OCI-LY7 (cell line): ENCODE data around the gene TTC33. TPM values are rescaled to one million over a fixed set of nuclear protein-coding genes. Genes with fewer than 3 reads are reported as not detected.
A peak's percentile ranks its signal among the peaks of the same experiment; 100 is the strongest.
"Not testable (repeated sequence)": the region's sequence is repeated elsewhere in the genome, so short reads cannot be mapped to it uniquely, and the experiment has no call there.

Experiments
- BruUV-seq: library from RNA; stranded (reverse); fragments of 400-500 nt; replicated peaks from 2 replicates; lab custom pipeline; 2021; lab: Mats Ljungman, UMichigan
- CTCF ChIA-PET: fragments of 300-600 bp; sonication (Branson Sonifier 250); formaldehyde crosslinking; loops from one replicate; lab custom pipeline; 2022; ENCODE audit warnings: antibody characterized with exemption; ENCODE audit not compliant: unreplicated experiment; lab: Charles Lee
- POLR2A ChIA-PET: fragments of 300-600 bp; sonication (Branson Sonifier 250); formaldehyde crosslinking; loops from one replicate; lab custom pipeline; 2022; ENCODE audit warnings: antibody characterized with exemption; lab: Charles Lee
- DNase-seq: peaks from one replicate; pipeline ENCODE4 v3.0.0-alpha.2; 2015; ENCODE audit warnings: low spot score
- H2AFZ ChIP-seq: fragments of 200-600 bp; sonication (generic), shearing (Covaris generic); 2 replicates; pipeline ENCODE4 v1.6.1; 2014; ENCODE audit warnings: mild to moderate bottlenecking, antibody characterized with exemption, low read length, moderate library complexity
- H3K27ac ChIP-seq: fragments of 200-600 bp; sonication (generic); 2 replicates; pipeline ENCODE4 v1.5.1; 2014; ENCODE audit warnings: mixed run types, low read depth, mild to moderate bottlenecking, moderate library complexity, low read length, inconsistent platforms; ENCODE audit not compliant: poor library complexity, severe bottlenecking
- H3K36me3 ChIP-seq: fragments of 200-600 bp; sonication (generic); 2 replicates; pipeline ENCODE4 v1.6.1; 2014; ENCODE audit warnings: mild to moderate bottlenecking, antibody characterized with exemption, low read length, moderate library complexity, mixed read lengths; ENCODE audit not compliant: insufficient read depth
- H3K4me1 ChIP-seq: fragments of 200-600 bp; sonication (generic); 2 replicates; pipeline ENCODE4 v1.5.1; 2014; ENCODE audit warnings: mild to moderate bottlenecking, low read length; ENCODE audit not compliant: insufficient read depth, poor library complexity, severe bottlenecking
- H3K4me2 ChIP-seq: fragments of 200-600 bp; sonication (generic); 2 replicates; pipeline ENCODE4 v1.6.1; 2014; ENCODE audit warnings: mild to moderate bottlenecking, low read length
- H3K4me3 ChIP-seq: fragments of 200-600 bp; sonication (generic); 2 replicates; pipeline ENCODE4 v1.5.1; 2014; ENCODE audit warnings: mild to moderate bottlenecking, low read depth, low read length; ENCODE audit not compliant: poor library complexity, severe bottlenecking
- H3K79me2 ChIP-seq: fragments of 200-600 bp; sonication (generic); 2 replicates; pipeline ENCODE4 v1.6.1; 2016; ENCODE audit warnings: low read depth, mild to moderate bottlenecking, low read length, moderate library complexity, mixed read lengths; ENCODE audit not compliant: insufficient read depth
- H3K9me2 ChIP-seq: fragments of 200-600 bp; sonication (generic); 2 replicates; pipeline ENCODE4 v1.6.1; 2016; ENCODE audit warnings: mild to moderate bottlenecking, low read length, mixed read lengths; ENCODE audit not compliant: insufficient read depth
- H3K9me3 ChIP-seq: fragments of 200-600 bp; sonication (generic); 2 replicates; pipeline ENCODE4 v1.6.1; 2014; ENCODE audit warnings: mild to moderate bottlenecking, mixed run types, low read length, mixed read lengths
- H4K20me1 ChIP-seq: fragments of 200-600 bp; sonication (generic); 2 replicates; pipeline ENCODE4 v1.6.1; 2014; ENCODE audit warnings: mild to moderate bottlenecking, antibody characterized with exemption, low read length, moderate library complexity, mixed read lengths; ENCODE audit not compliant: insufficient read depth
- EZH2phosphoT487 ChIP-seq: fragments of 200-600 bp; sonication (generic); IDR thresholded peaks from 2 replicates; pipeline ENCODE4 v1.6.1; 2018; ENCODE audit warnings: low read depth, borderline replicate concordance, mild to moderate bottlenecking, mixed run types, antibody characterized with exemption, low read length, moderate library complexity, mixed read lengths
- intact Hi-C: fragments of 100-400 bp; cut with micrococcal nuclease; formaldehyde crosslinking; loops from one replicate; pipeline ENCODE4 v1.10.0; 2022; ENCODE audit not compliant: unreplicated experiment
- total RNA-seq, 2 experiments: library from RNA; depleted of rRNA in 1 of 2; stranded (reverse); fragments of >200 nt in 1 of 2; shearing (Covaris generic) in 1 of 2; gene quantifications; 2 replicates each; pipeline ENCODE4 v1.2.3, GENCODE V29; 2014 to 2022
- TF ChIP-seq, protein P1 (sequence below): fragments of 200-600 bp; sonication (generic); conservative IDR thresholded peaks from 2 replicates; pipeline ENCODE4 v1.5.1; 2014; ENCODE audit warnings: mild to moderate bottlenecking, antibody characterized with exemption, low read length, moderate library complexity, mixed read lengths

Gene TTC33
- total RNA-seq, 2 experiments from 2014 or later: 15.9 to 20.5 TPM

DNA sequence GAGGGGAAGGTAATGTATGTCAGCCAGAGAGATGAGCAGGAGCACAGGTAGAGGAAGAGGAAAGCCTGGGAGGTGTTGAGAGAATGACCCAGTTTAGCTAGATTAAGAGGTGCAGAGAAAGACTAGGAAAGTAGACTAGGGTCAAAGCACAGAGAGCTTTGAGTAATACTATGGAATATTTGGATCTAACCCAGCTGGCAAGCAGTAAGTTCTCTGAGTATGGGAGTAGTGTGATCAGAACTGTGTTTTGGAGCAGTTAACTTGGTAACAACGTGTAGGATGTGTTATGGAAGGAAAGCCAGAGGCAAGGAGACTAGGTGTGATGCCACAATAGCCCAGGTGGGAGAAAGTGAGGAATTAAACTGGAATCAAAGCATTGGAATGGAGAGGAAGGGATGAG, 160.9 kb downstream of the TTC33 start:
- H2AFZ ChIP-seq: no peak overlapping the region
- H3K27ac ChIP-seq: no peak overlapping the region
- no peaks in the 10 kb centered on the region for H3K79me2 ChIP-seq
- intact Hi-C loops: loop anchor here (5.0 kb wide), 1 partner anchor 108 kb away; no protein-coding TSS in a partner anchor
- POLR2A ChIA-PET: interaction anchor here (1.0 kb wide), 1 partner anchor 9 kb away, joined by 4 read pairs; no protein-coding TSS in a partner anchor
- CTCF ChIA-PET: no interaction called here
- no TSS peak for BruUV-seq
- H3K4me3 ChIP-seq: no peak overlapping the region
- no peaks in the 10 kb centered on the region for H4K20me1 ChIP-seq
- TF ChIP-seq EZH2phosphoT487: no peak
- TF ChIP-seq, protein P1, sequence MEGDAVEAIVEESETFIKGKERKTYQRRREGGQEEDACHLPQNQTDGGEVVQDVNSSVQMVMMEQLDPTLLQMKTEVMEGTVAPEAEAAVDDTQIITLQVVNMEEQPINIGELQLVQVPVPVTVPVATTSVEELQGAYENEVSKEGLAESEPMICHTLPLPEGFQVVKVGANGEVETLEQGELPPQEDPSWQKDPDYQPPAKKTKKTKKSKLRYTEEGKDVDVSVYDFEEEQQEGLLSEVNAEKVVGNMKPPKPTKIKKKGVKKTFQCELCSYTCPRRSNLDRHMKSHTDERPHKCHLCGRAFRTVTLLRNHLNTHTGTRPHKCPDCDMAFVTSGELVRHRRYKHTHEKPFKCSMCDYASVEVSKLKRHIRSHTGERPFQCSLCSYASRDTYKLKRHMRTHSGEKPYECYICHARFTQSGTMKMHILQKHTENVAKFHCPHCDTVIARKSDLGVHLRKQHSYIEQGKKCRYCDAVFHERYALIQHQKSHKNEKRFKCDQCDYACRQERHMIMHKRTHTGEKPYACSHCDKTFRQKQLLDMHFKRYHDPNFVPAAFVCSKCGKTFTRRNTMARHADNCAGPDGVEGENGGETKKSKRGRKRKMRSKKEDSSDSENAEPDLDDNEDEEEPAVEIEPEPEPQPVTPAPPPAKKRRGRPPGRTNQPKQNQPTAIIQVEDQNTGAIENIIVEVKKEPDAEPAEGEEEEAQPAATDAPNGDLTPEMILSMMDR: no peak
- no peaks in the 10 kb centered on the region for H3K9me2 ChIP-seq
- H3K9me3 ChIP-seq: 0 out of 2 replicates have a peak, but pooled peaks cover 4% of the 10 kb centered on the region
- H3K36me3 ChIP-seq: no peaks in the 10 kb centered on the region
- no peak for DNase-seq
- H3K4me2 ChIP-seq: no peak overlapping the region
- H3K4me1 ChIP-seq: peaks cover 21% of the 10 kb centered on the region

GRCh38 chr5:40591727-40592396, 163.9 kb downstream of the TTC33 start:
- peak overlapping the region; percentile 70 for H3K27ac ChIP-seq
- H4K20me1 ChIP-seq, H3K9me2 ChIP-seq, CTCF ChIA-PET, H3K36me3 ChIP-seq, BruUV-seq, H3K9me3 ChIP-seq, H3K79me2 ChIP-seq: not testable (repeated sequence)
- POLR2A ChIA-PET: interaction anchor here (0.6 to 1.7 kb wide), 5 partner anchors 8 to 248 kb away, joined by 3 to 7 read pairs (median 4); no protein-coding TSS in a partner anchor
- DNase-seq: peak; percentile 77
- peak overlapping the region; percentile 59; the same call in 1 of the 2 replicates for H2AFZ ChIP-seq
- peak overlapping the region; percentile 73 for H3K4me2 ChIP-seq
- H3K4me1 ChIP-seq: peaks cover 21% of the 10 kb centered on the region
- H3K4me3 ChIP-seq: peak overlapping the region; percentile 43
- intact Hi-C loops: loop anchor here (5.0 kb wide), 1 partner anchor 105 kb away; no protein-coding TSS in a partner anchor

- no peak overlapping the region for H3K4me3 ChIP-seq
- H3K79me2 ChIP-seq: no peaks in the 10 kb centered on the region
- no peaks in the 10 kb centered on the region for H3K9me2 ChIP-seq
- DNase-seq: no peak
- H3K4me1 ChIP-seq: peaks cover 17% of the 10 kb centered on the region
- H3K9me3 ChIP-seq: 0 out of 2 replicates have a peak, but pooled peaks cover 4% of the 10 kb centered on the region
- no peaks in the 10 kb centered on the region for H4K20me1 ChIP-seq
- H2AFZ ChIP-seq: no peak overlapping the region
- no peak overlapping the region for H3K4me2 ChIP-seq
- ChIA-PET POLR2A (interaction anchor here (1.1 to 3.8 kb wide), 3 partner anchors 13 to 126 kb away, joined by 3 to 13 read pairs (median 3); no protein-coding TSS in a partner anchor), CTCF (no interaction called here)
- BruUV-seq: no TSS peak
- intact Hi-C loops: loop anchor here (5.0 kb wide), 2 partner anchors 205 to 555 kb away; no protein-coding TSS in a partner anchor
- TF ChIP-seq, protein P1: no peak
- TF ChIP-seq EZH2phosphoT487: no peak
- no peak overlapping the region for H3K27ac ChIP-seq
- no peaks in the 10 kb centered on the region for H3K36me3 ChIP-seq
These were observed 168.4 kb downstream of the TTC33 start for GRCh38 chr5:40587376-40587775.
